GM12892 (cell line): Measurements from ENCODE around the gene AP2B1.

Source experiments
- DNase-seq: peaks from one replicate; pipeline ENCODE4 v3.0.0; 2011; ENCODE audit not compliant: insufficient read length
- FAIRE-seq: peaks from 2 replicates; lab custom pipeline; 2011; peaks lifted over from hg19 to GRCh38; lab: Jason Lieb, UNC
- POLR2A ChIP-seq: IDR thresholded peaks from 2 replicates; pipeline ENCODE4 v1.6.1; 2011; ENCODE audit warnings: low read depth, low read length, control low read depth
- POLR2AphosphoS5 ChIP-seq: IDR thresholded peaks from 2 replicates; pipeline ENCODE4 v1.6.1; 2011; ENCODE audit warnings: low read depth, low read length, control low read depth
- TAF1 ChIP-seq: IDR thresholded peaks from 2 replicates; pipeline ENCODE4 v1.6.1; 2011; ENCODE audit warnings: low read depth, mild to moderate bottlenecking, control low read depth, low read length, borderline replicate concordance

The AP2B1 gene

GRCh38 chr17:35651467-35651866 is 64.3 kb downstream of the AP2B1 start:
- no peak for FAIRE-seq

GRCh38 chr17:35653619-35654361 is 66.7 kb downstream of the AP2B1 start:
- FAIRE-seq (no peak), DNase-seq (no peak)
- TF ChIP-seq POLR2AphosphoS5: no peak
- TF ChIP-seq TAF1: no peak
- TF ChIP-seq POLR2A: no peak

More at GRCh38 chr17:35651467-35651866, 64.3 kb downstream of the AP2B1 start:
- TF ChIP-seq POLR2A: no peak
- no peak for TF ChIP-seq TAF1
- TF ChIP-seq POLR2AphosphoS5: no peak
- DNase-seq: no peak

DNA sequence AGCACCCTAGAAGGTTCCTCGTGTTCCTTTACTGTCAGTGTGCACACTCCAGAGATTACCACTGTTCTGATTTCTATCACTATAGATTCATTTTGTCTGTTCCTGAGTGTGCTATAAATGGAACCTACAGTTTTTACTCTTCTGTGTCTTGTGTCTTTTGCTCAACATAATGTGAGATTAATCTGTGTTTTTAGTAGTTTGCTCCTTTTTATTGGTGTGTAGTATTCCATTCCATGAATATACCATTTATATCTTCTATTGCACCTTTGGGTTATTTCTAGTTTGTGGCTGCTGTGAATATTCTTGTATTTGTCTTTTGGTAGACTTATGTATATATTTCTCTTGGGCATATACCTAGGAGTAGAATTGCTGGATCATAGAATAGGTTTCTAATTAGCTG is 68.2 kb downstream of the AP2B1 start:
- FAIRE-seq: no peak
- TF ChIP-seq TAF1 (no peak), POLR2AphosphoS5 (no peak), POLR2A (no peak)
- DNase-seq: no peak

GRCh38 chr17:35660902-35661301 is 73.8 kb downstream of the AP2B1 start:
- DNase-seq: no peak
- TF ChIP-seq POLR2A (no peak), TAF1 (no peak), POLR2AphosphoS5 (no peak)
- no peak for FAIRE-seq

DNA sequence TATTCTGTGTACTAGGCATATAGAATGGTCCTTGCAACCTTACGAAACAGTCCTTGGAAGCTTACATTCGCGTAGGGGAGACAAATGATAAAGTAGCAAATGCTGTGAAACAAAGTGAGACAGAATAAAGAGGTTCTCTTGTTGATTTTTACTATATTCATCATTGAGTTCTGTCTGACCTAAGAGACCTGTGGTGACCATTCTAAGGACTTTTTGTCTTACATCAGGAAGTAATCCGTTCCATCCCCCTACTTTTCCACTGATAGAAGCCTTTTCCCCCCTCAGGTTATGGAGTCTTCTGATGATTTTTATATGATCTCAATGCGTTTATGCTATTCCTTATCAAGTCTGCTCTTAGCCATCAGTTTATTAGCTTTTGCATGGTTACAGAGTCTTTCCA is 77.6 kb downstream of the AP2B1 start:
- no peak for DNase-seq
- TF ChIP-seq TAF1 (no peak), POLR2AphosphoS5 (no peak), POLR2A (no peak)
- no peak for FAIRE-seq

- no peak for TF ChIP-seq TAF1
- no peak for TF ChIP-seq POLR2AphosphoS5
- no peak for TF ChIP-seq POLR2A
- DNase-seq: no peak
- FAIRE-seq: no peak
Measured at GRCh38 chr17:35665662-35666061, 78.5 kb downstream of the AP2B1 start.

GRCh38 chr17:35666070-35666469 is 78.9 kb downstream of the AP2B1 start:
- peak; percentile 30 for FAIRE-seq
- no peak for DNase-seq
- TF ChIP-seq POLR2AphosphoS5 (no peak), POLR2A (no peak), TAF1 (no peak)

DNA sequence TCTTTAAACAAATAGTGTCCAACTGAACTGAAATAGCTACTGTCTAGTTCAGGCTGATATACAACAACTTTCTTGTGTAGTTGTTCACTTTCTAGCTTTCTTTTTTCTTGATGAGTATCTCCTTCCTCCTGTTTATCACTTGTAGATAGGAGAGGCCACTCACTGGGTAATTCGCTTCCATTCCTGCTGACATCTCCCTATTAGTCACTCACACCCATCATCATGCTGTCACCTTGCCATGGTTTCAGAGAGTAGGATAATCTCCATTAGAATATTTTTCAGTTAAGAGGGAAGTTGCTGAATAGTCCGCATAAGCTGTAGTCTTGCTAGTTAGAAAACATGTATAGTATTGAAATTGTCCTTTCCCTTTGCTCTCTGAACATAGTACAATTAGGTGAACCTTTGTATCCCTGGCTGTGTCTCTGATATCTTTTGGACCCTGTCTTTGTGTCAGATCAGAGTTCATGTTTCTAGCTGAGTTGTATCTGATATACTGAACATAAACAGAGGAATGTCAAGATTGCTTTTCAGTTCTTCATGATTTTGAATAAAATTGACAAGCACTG is 79.9 kb downstream of the AP2B1 start:
- DNase-seq (no peak), FAIRE-seq (no peak)
- TF ChIP-seq POLR2AphosphoS5 (no peak), TAF1 (no peak), POLR2A (no peak)

- FAIRE-seq: no peak
- TF ChIP-seq POLR2A (no peak), POLR2AphosphoS5 (no peak)
- no peak for DNase-seq
Measured at GRCh38 chr17:35668802-35669201, 81.7 kb downstream of the AP2B1 start.

- no peak for TF ChIP-seq TAF1
- TF ChIP-seq POLR2AphosphoS5: no peak
- no peak for TF ChIP-seq POLR2A
- DNase-seq: no peak
- FAIRE-seq: no peak
Measured at GRCh38 chr17:35674552-35674951, 87.4 kb downstream of the AP2B1 start.

- no peak for DNase-seq
- TF ChIP-seq TAF1: no peak
- no peak for TF ChIP-seq POLR2A
- no peak for TF ChIP-seq POLR2AphosphoS5
- FAIRE-seq: no peak
Measured at GRCh38 chr17:35676441-35676840, 89.3 kb downstream of the AP2B1 start.

DNA sequence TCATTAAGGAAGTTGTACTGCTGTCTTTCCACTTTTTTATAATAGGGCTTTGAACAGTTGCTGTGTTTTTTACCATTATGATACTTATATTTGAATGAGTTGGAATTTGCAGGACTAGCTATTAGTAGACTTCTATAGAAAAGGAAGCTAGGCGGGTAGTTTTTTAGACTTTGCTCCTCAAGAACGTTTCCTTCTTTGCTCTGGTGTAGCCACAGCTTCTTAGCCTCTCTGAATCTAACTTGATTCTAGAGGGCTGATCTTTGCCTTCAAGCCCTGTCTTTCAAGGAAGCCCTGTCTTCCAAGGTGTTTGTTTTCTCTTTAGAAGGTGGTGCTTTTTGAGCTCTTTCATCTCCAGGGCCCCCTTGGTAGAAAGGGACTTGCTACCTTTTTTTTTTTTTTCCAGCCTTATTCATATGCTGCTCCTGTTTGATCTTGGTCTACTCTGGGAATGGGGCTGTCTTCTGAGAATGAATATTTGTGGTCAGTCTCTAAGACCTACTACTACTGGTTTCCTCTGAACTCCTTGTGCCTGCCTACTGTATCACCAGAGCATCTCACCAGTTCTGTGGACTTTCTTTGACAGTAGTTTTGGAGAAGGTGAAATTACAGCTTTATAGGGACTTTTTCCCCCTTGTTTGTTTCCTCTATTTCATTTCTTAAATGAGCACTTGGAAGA is 92.0 kb downstream of the AP2B1 start:
- DNase-seq: no peak
- TF ChIP-seq POLR2AphosphoS5 (no peak), POLR2A (no peak), TAF1 (no peak)
- no peak for FAIRE-seq

GRCh38 chr17:35683591-35683990 is 96.5 kb downstream of the AP2B1 start:
- DNase-seq: no peak
- FAIRE-seq: no peak
- TF ChIP-seq POLR2A: no peak
- no peak for TF ChIP-seq POLR2AphosphoS5
- no peak for TF ChIP-seq TAF1
